Trophoblast cell (in vitro differentiated cells and primary cell): ENCODE measurements around the gene RBM39.

Experiments used
- DNase-seq, 2 donors: peaks; one replicate each; pipeline ENCODE4 v3.0.0-alpha.2; 2016
- H2AFZ ChIP-seq: 2 replicates; pipeline ENCODE4 v1.6.1; 2013; ENCODE audit warnings: low read length, moderate library complexity, mild to moderate bottlenecking; ENCODE audit not compliant: insufficient read depth, poor library complexity
- H2AK5ac ChIP-seq: 2 replicates; pipeline ENCODE4 v1.6.1; 2013; ENCODE audit warnings: mild to moderate bottlenecking, low read length
- H2BK120ac ChIP-seq: 2 replicates; pipeline ENCODE4 v1.6.1; 2013; ENCODE audit warnings: low read length, mild to moderate bottlenecking, moderate library complexity; ENCODE audit not compliant: insufficient read depth, poor library complexity
- H2BK12ac ChIP-seq: 2 replicates; pipeline ENCODE4 v1.6.1; 2013; ENCODE audit warnings: mild to moderate bottlenecking, low read length, moderate library complexity
- H2BK5ac ChIP-seq: 2 replicates; pipeline ENCODE4 v1.6.1; 2013; ENCODE audit warnings: low read length, low read depth, moderate library complexity, mild to moderate bottlenecking; ENCODE audit not compliant: poor library complexity
- H3K14ac ChIP-seq: 2 replicates; pipeline ENCODE4 v1.6.1; 2013; ENCODE audit warnings: mild to moderate bottlenecking, low read length
- H3K18ac ChIP-seq: 2 replicates; pipeline ENCODE4 v1.6.1; 2013; ENCODE audit warnings: mild to moderate bottlenecking, low read length
- H3K23ac ChIP-seq: 2 replicates; pipeline ENCODE4 v1.6.1; 2013; ENCODE audit warnings: low read length
- H3K27ac ChIP-seq: 2 replicates; pipeline ENCODE4 v1.5.1; 2013; ENCODE audit warnings: low read depth, mild to moderate bottlenecking, inconsistent platforms, low read length, moderate library complexity
- H3K27me3 ChIP-seq: 2 replicates; pipeline ENCODE4 v1.6.1; 2013; ENCODE audit warnings: inconsistent platforms, mild to moderate bottlenecking, low read length, moderate library complexity; ENCODE audit not compliant: insufficient read depth
- H3K36me3 ChIP-seq, 2 experiments: 1 replicate in 1 of 2; 2 replicates in 1 of 2; pipeline ENCODE4 v1.6.1; 2013; ENCODE audit warnings: low read length in 2 of 2, mild to moderate bottlenecking in 2 of 2, moderate library complexity in 1 of 2; ENCODE audit not compliant: insufficient read depth in 2 of 2, control insufficient read depth in 1 of 2
- H3K4ac ChIP-seq: 2 replicates; pipeline ENCODE4 v1.6.1; 2013; ENCODE audit warnings: low read depth, mild to moderate bottlenecking, low read length, moderate library complexity
- H3K4me1 ChIP-seq, 2 experiments: 1 replicate in 1 of 2; 2 replicates in 1 of 2; pipeline ENCODE4 v1.6.1; 2013; ENCODE audit warnings: low read length in 2 of 2, mild to moderate bottlenecking in 2 of 2, moderate library complexity in 1 of 2; ENCODE audit not compliant: insufficient read depth in 2 of 2, control insufficient read depth in 1 of 2
- H3K4me2 ChIP-seq: 2 replicates; pipeline ENCODE4 v1.6.1; 2013; ENCODE audit warnings: inconsistent platforms, mild to moderate bottlenecking, low read length, moderate library complexity
- H3K4me3 ChIP-seq: 2 replicates; pipeline ENCODE4 v1.5.1; 2013; ENCODE audit warnings: mild to moderate bottlenecking, low read depth, low read length, inconsistent platforms
- H3K79me1 ChIP-seq: one replicate; pipeline ENCODE4 v1.6.1; 2013; ENCODE audit warnings: low read length
- H3K79me2 ChIP-seq: 2 replicates; pipeline ENCODE4 v1.6.1; 2013; ENCODE audit warnings: low read length, mild to moderate bottlenecking; ENCODE audit not compliant: control insufficient read depth, insufficient read depth, poor library complexity
- H3K9ac ChIP-seq: 2 replicates; pipeline ENCODE4 v1.6.1; 2013; ENCODE audit warnings: mild to moderate bottlenecking, low read length
- H3K9me3 ChIP-seq: 2 replicates; pipeline ENCODE4 v1.6.1; 2013; ENCODE audit warnings: low read depth, mild to moderate bottlenecking, control low read depth, inconsistent platforms, low read length; ENCODE audit not compliant: insufficient read depth
- H4K12ac ChIP-seq: 2 replicates; pipeline ENCODE4 v1.6.1; 2013; ENCODE audit warnings: low read depth, mild to moderate bottlenecking, low read length, moderate library complexity
- H4K8ac ChIP-seq: 2 replicates; pipeline ENCODE4 v1.6.1; 2013; ENCODE audit warnings: low read depth, mild to moderate bottlenecking, low read length, moderate library complexity
- H4K91ac ChIP-seq: one replicate; pipeline ENCODE4 v1.6.1; 2013; ENCODE audit warnings: low read depth, mild to moderate bottlenecking, low read length, moderate library complexity
- WGBS: extraction: QIAGEN DNeasy Blood & Tissue Kit; methylation state at CpG from one replicate; pipeline ENCODE4 v1.1.7; 2013; ENCODE audit warnings: missing lambda C conversion rate; ENCODE audit not compliant: insufficient read length, insufficient coverage; ENCODE audit errors: extremely low coverage; 5-methylcytosine and 5-hydroxymethylcytosine counted together

RBM39 gene

GRCh38 chr20:35662551-35662950 lies 79.5 kb downstream of the RBM39 start:
- Histone ChIP-seq H2BK5ac (no peak overlapping the region), H3K18ac (no peak overlapping the region), H3K79me1 (peaks cover 11% of the 10 kb centered on the region), H2BK120ac (no peak overlapping the region), H3K27me3 (no peaks in the 10 kb centered on the region), H3K4me3 (no peak overlapping the region), H2AK5ac (no peak overlapping the region), H3K9me3 (no peaks in the 10 kb centered on the region), H2BK12ac (no peak overlapping the region), H2AFZ (no peak overlapping the region), H3K27ac (no peak overlapping the region), H3K79me2 (peaks cover 23% of the 10 kb centered on the region), H3K14ac (no peak overlapping the region), H3K4me2 (peak overlapping the region; percentile 53), H3K4ac (peak overlapping the region; percentile 77), H3K4me1 (peaks cover 4 to 5% of the 10 kb centered on the region in 2 experiments), H4K8ac (no peak overlapping the region), H4K12ac (no peak overlapping the region), H3K36me3 (peaks cover 0 to 2% of the 10 kb centered on the region in 2 experiments), H3K9ac (no peak overlapping the region), H3K23ac (no peak overlapping the region), H4K91ac (no peak overlapping the region)
- DNase-seq: no peak
- WGBS: no CpG with 5 or more reads among the region's 2 CpGs

GRCh38 chr20:35661908-35662307 lies 80.2 kb downstream of the RBM39 start:
- Histone ChIP-seq H3K4me2 (no peak overlapping the region), H3K14ac (no peak overlapping the region), H3K27ac (no peak overlapping the region), H3K4me1 (peaks cover 4 to 5% of the 10 kb centered on the region in 2 experiments), H3K79me1 (peaks cover 11% of the 10 kb centered on the region), H3K27me3 (no peaks in the 10 kb centered on the region), H4K12ac (no peak overlapping the region), H3K36me3 (peaks cover 0 to 2% of the 10 kb centered on the region in 2 experiments), H3K9ac (no peak overlapping the region), H2BK12ac (no peak overlapping the region), H4K91ac (no peak overlapping the region), H3K4me3 (no peak overlapping the region), H3K9me3 (no peaks in the 10 kb centered on the region), H2AFZ (no peak overlapping the region), H3K4ac (no peak overlapping the region), H3K18ac (no peak overlapping the region), H3K79me2 (peaks cover 23% of the 10 kb centered on the region), H2BK120ac (no peak overlapping the region), H2BK5ac (no peak overlapping the region), H2AK5ac (no peak overlapping the region), H3K23ac (no peak overlapping the region), H4K8ac (no peak overlapping the region)
- DNase-seq: no peak
- WGBS: no CpG with 5 or more reads among the region's 3 CpGs

GRCh38 chr20:35661053-35661452 lies 81.0 kb downstream of the RBM39 start:
- Histone ChIP-seq H2AFZ (no peak overlapping the region), H3K4ac (no peak overlapping the region), H4K8ac (no peak overlapping the region), H3K9me3 (no peaks in the 10 kb centered on the region), H2BK12ac (no peak overlapping the region), H2BK120ac (no peak overlapping the region), H2BK5ac (no peak overlapping the region), H4K12ac (no peak overlapping the region), H3K18ac (no peak overlapping the region), H3K4me2 (peak overlapping the region; percentile 27), H3K4me3 (no peak overlapping the region), H3K9ac (no peak overlapping the region), H3K79me2 (peaks cover 23% of the 10 kb centered on the region), H2AK5ac (no peak overlapping the region), H4K91ac (no peak overlapping the region), H3K36me3 (peaks cover 3 to 5% of the 10 kb centered on the region in 2 experiments), H3K79me1 (peaks cover 11% of the 10 kb centered on the region), H3K23ac (no peak overlapping the region), H3K14ac (no peak overlapping the region), H3K27me3 (no peaks in the 10 kb centered on the region), H3K4me1 (peaks cover 4 to 5% of the 10 kb centered on the region in 2 experiments), H3K27ac (no peak overlapping the region)
- DNase-seq: peak in 1 of 2 donors; percentile 82
- no CpG with 5 or more reads among the region's 2 CpGs for WGBS

GRCh38 chr20:35660122-35660937 lies 81.7 kb downstream of the RBM39 start:
- Histone ChIP-seq H4K8ac (no peak overlapping the region), H4K12ac (no peak overlapping the region), H2BK12ac (no peak overlapping the region), H3K36me3 (peaks cover 3 to 5% of the 10 kb centered on the region in 2 experiments), H3K4me1 (peaks cover 4 to 5% of the 10 kb centered on the region in 2 experiments), H4K91ac (no peak overlapping the region), H3K79me1 (peaks cover 11% of the 10 kb centered on the region), H3K9ac (no peak overlapping the region), H3K79me2 (peaks cover 23% of the 10 kb centered on the region), H2BK120ac (no peak overlapping the region), H3K14ac (no peak overlapping the region), H3K4ac (peak overlapping the region; percentile 97), H3K27me3 (no peaks in the 10 kb centered on the region), H3K18ac (no peak overlapping the region), H2BK5ac (no peak overlapping the region), H3K23ac (no peak overlapping the region), H2AFZ (no peak overlapping the region), H2AK5ac (no peak overlapping the region), H3K4me2 (no peak overlapping the region), H3K27ac (no peak overlapping the region), H3K9me3 (no peaks in the 10 kb centered on the region), H3K4me3 (no peak overlapping the region)
- DNase-seq: peak; percentile 50 to 54
- WGBS: no CpG with 5 or more reads among the region's 10 CpGs
